Tibial artery (tissue), 4 donors: ENCODE measurements around the gene MAN2B2.
A peak's percentile ranks its signal among the peaks of the same experiment; 100 is the strongest.
"Not testable (repeated sequence)": the region's sequence is repeated elsewhere in the genome, so short reads cannot be mapped to it uniquely, and the experiment has no call there.

ENCODE experiments used
- DNase-seq, 2 donors: peaks; one replicate each; pipeline ENCODE4 v3.0.0-alpha.2; 2019
- H3K27ac ChIP-seq, 2 donors: fragments of 200-600 bp; sonication (generic) in 1 of 2; 1 replicate in 1 of 2; 2 replicates in 1 of 2; pipeline ENCODE4 v1.5.1; 2018 to 2019; ENCODE audit warnings: mild to moderate bottlenecking in 1 of 2
- H3K27me3 ChIP-seq, 2 donors: fragments of 200-600 bp; sonication (generic) in 1 of 2; one replicate each; pipeline versions ENCODE4 v1.5.1 to v1.6.0; 2016 to 2019
- H3K36me3 ChIP-seq, 3 donors: fragments of 200-600 bp; sonication (generic) in 2 of 3; one replicate each; pipeline ENCODE4 v1.5.1; 2016 to 2019; ENCODE audit warnings: mild to moderate bottlenecking in 2 of 3
- H3K4me1 ChIP-seq, 4 donors: fragments of 200-600 bp; sonication (generic) in 2 of 4; 1 replicate in 3 of 4; 2 replicates in 1 of 4; pipeline ENCODE4 v1.5.1; 2016 to 2019
- H3K4me3 ChIP-seq, 2 donors: fragments of 200-600 bp; sonication (generic) in 1 of 2; 1 replicate in 1 of 2; 2 replicates in 1 of 2; pipeline ENCODE4 v1.5.1; 2018 to 2019; ENCODE audit warnings: mild to moderate bottlenecking in 2 of 2
- H3K9me3 ChIP-seq, 3 donors: fragments of 200-600 bp; sonication (generic) in 1 of 3; one replicate each; pipeline ENCODE4 v1.5.1; 2016 to 2019
- CTCF ChIP-seq, 2 experiments: fragments of 200-600 bp in 1 of 2; fragments of 450-650 bp in 1 of 2; IDR thresholded peaks; one replicate each; pipeline ENCODE4 v1.5.1; 2017 to 2019; ENCODE audit warnings: antibody characterized with exemption in 2 of 2, mild to moderate bottlenecking in 1 of 2, moderate library complexity in 1 of 2
- intact Hi-C: fragments of 100-400 bp; cut with DNase I; formaldehyde crosslinking; loops from one replicate; pipeline ENCODE4 v1.15.0; 2023; ENCODE audit warnings: low total_unique reads

The MAN2B2 gene

GRCh38 chr4:6643141-6643847 lies 68.3 kb downstream of the MAN2B2 start:
- no peak for DNase-seq
- Histone ChIP-seq H3K27ac (peak overlapping the region in 1 of 2 donors; percentile 9), H3K36me3 (peaks cover 17 to 20% (median 20%) of the 10 kb centered on the region in 3 donors), H3K4me3 (peak overlapping the region in 1 of 2 donors; percentile 89), H3K4me1 (peaks cover 0 to 40% (median 24%) of the 10 kb centered on the region in 4 donors), H3K9me3 (no peaks in the 10 kb centered on the region), H3K27me3 (no peaks in the 10 kb centered on the region)
- TF ChIP-seq CTCF (IDR thresholded peaks at IDR 0.05) = no peak
- intact Hi-C loops = loop anchor here (5.0 kb wide), 1 partner anchor 64 kb away; the partner anchor contains the start of gene MRFAP1L1

- TF ChIP-seq CTCF (IDR thresholded peaks at IDR 0.05) = no peak
- DNase-seq = no peak
- intact Hi-C loops = loop anchor here (5.0 kb wide), 1 partner anchor 62 kb away; the partner anchor contains the start of gene MRFAP1L1
Measured at GRCh38 chr4:6644792-6645530, 70.0 kb downstream of the MAN2B2 start.

GRCh38 chr4:6647169-6647568 lies 72.2 kb downstream of the MAN2B2 start:
- TF ChIP-seq CTCF (IDR thresholded peaks at IDR 0.05) = no peak
- H3K4me3 ChIP-seq = no peak overlapping the region
- intact Hi-C loops = no loop called here

More at GRCh38 chr4:6644792-6645530, 70.0 kb downstream of the MAN2B2 start:
- Histone ChIP-seq H3K9me3 (no peaks in the 10 kb centered on the region), H3K36me3 (peaks cover 17 to 20% (median 20%) of the 10 kb centered on the region in 3 donors), H3K27me3 (no peaks in the 10 kb centered on the region), H3K4me1 (peaks cover 0 to 34% (median 22%) of the 10 kb centered on the region in 4 donors), H3K27ac (peak overlapping the region in 1 of 2 donors; percentile 9), H3K4me3 (no peak overlapping the region)

GRCh38 chr4:6647582-6648230 lies 72.7 kb downstream of the MAN2B2 start:
- intact Hi-C loops = no loop called here
- Histone ChIP-seq H3K36me3 (peaks cover 10 to 13% (median 12%) of the 10 kb centered on the region in 3 donors), H3K27ac (no peak overlapping the region), H3K4me1 (peaks cover 0 to 20% (median 10%) of the 10 kb centered on the region in 4 donors), H3K9me3 (no peaks in the 10 kb centered on the region), H3K4me3 (no peak overlapping the region), H3K27me3 (no peaks in the 10 kb centered on the region)
- no peak for DNase-seq
- no peak for TF ChIP-seq CTCF (IDR thresholded peaks at IDR 0.05)

More at GRCh38 chr4:6647169-6647568, 72.2 kb downstream of the MAN2B2 start:
- H3K4me1 ChIP-seq = peaks cover 0 to 26% (median 16%) of the 10 kb centered on the region in 4 donors
- H3K9me3 ChIP-seq = no peaks in the 10 kb centered on the region
- H3K27me3 ChIP-seq = no peaks in the 10 kb centered on the region
- no peak overlapping the region for H3K27ac ChIP-seq
- H3K36me3 ChIP-seq = peaks cover 16 to 18% (median 17%) of the 10 kb centered on the region in 3 donors
- DNase-seq = no peak

GRCh38 chr4:6649216-6649615 lies 74.2 kb downstream of the MAN2B2 start:
- DNase-seq = no peak
- intact Hi-C loops = no loop called here

GRCh38 chr4:6654211-6654610 lies 79.2 kb downstream of the MAN2B2 start:
- H3K36me3 ChIP-seq, H3K4me3 ChIP-seq, H3K9me3 ChIP-seq, intact Hi-C loops, H3K27me3 ChIP-seq, H3K27ac ChIP-seq, DNase-seq, H3K4me1 ChIP-seq: not testable (repeated sequence)

More at GRCh38 chr4:6649216-6649615, 74.2 kb downstream of the MAN2B2 start:
- Histone ChIP-seq H3K27me3 (no peaks in the 10 kb centered on the region), H3K4me3 (no peak overlapping the region), H3K9me3 (no peaks in the 10 kb centered on the region), H3K4me1 (peaks cover 0 to 5% (median 0%) of the 10 kb centered on the region in 4 donors), H3K36me3 (no peaks in the 10 kb centered on the region), H3K27ac (no peak overlapping the region)
- TF ChIP-seq CTCF (IDR thresholded peaks at IDR 0.05) = no peak

GRCh38 chr4:6655291-6655690 lies 80.3 kb downstream of the MAN2B2 start:
- intact Hi-C loops, H3K4me1 ChIP-seq, H3K36me3 ChIP-seq, H3K9me3 ChIP-seq, H3K27me3 ChIP-seq, H3K4me3 ChIP-seq, H3K27ac ChIP-seq, DNase-seq: not testable (repeated sequence)
